Measurements from ENCODE around the gene IPCEF1.
"Not testable (repeated sequence)": the region's sequence is repeated elsewhere in the genome, so short reads cannot be mapped to it uniquely, and the experiment has no call there.

IPCEF1 gene

DNA sequence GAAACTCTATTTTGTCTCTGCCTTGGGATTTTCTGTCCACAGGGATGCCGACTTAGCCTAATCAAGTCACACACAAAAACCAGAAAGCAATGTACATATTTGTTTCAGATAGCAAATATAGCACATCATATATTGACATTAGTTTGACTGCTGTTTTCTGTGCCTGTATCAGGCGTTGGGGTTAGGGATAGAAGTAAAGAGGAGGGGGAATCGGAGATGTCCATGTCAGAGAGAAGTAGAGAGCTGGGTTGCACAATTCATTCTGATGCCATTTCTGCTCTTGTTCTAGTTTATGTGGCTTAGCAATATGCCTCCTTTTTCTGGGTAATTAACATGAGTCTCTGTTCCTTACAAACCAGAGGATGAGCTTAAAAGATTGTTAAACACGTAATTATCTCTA, 14.7 kb upstream of the IPCEF1 start:
- no peak for DNase-seq

DNA sequence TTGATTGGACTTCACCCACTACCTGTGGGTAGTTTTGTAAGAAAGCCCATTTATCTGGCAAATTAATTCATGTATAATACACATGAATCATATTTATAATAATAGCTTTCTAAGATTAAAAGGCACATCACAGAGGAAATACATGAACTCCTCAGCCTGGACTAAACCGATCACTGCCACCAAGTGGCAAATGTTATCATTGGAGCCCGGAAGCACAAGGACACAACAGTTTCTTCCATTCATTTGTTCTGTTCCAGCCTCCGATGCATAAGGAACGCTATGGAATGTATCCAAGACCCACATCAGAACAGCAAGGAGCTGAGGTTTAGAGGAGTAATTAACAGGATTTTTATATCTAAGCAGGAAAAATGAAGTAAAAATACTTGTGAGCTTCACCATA, 13.9 kb upstream of the IPCEF1 start:
- peak in 1 of 5 experiments; percentile 14 for DNase-seq

DNA sequence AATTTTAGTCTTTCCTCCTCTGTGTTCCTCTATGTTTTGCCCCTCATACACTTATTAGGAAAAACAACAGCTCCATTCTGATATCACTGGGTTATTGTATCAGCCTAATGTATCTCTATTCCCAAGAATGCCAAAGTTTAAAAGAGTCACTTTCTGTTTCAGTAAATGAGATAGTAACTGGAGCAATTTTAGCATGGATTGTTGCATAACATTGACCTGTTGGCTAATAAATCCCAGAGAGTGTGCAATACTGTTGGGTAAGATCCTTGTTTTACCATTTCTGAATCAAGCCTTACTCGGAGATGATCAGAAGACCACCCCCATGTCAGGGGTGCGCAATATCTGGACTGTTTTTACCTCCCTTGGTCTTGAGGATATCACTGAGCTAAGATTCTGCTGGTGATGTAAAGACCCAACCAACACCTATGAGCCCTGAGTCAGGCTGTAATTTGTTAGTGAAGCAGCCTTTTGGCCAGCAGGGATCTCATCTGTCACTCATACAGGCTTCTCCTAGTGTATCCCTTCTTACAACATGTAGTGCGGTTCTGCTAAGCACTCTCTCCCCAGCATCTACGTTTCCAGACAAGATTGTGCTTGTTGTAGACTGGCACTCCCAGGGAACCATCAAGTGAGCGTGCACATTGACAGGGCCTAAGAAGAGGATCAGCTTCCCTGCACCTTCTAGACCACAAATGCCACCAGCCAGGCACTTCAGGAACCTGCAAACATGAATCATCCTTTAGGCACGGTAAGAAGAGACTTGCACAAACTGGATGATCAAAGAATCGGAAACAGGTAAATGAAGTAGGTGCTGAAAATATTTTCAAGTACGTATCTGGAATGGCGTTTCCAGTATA, 11.5 kb upstream of the IPCEF1 start:
- DNase-seq = no peak

DNA sequence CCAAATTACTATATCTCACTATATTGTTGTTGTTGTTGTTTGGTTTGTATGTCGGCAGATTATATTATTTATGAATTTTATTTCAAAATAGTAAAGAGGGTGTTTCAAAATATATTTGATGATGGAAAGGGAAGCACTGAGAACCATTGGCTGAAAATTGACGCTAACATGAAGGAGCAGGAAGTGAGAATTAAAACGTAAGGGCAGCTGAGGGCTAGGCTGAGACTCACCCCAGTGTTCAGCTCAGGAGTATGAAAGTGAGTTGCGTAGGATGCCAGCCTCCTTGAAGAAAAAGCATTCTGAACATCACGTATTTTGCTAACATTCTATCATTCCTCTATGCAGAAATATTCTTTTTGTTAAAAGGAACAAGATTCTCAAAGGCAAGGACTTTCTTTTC, 10.7 kb upstream of the IPCEF1 start:
- DNase-seq = no peak

DNA sequence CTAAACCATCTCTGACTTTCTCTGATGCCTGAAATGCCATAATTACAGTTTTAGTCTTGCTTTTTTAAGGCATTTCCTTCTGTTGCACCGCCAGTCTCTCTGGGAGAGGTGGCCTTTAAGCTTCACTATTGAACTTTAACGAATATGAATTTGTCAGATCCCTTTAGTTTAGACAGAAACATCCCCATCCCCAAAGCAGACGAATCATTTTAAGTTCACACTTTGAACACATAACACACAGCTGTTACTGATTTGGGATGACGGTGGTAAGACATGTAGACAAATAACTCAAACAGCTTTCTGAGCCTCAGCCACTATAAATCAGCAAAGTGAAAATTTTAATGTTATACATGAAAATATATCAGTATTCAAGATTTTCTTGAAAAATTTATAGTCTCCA, 7.2 kb upstream of the IPCEF1 start:
- DNase-seq = no peak

DNA sequence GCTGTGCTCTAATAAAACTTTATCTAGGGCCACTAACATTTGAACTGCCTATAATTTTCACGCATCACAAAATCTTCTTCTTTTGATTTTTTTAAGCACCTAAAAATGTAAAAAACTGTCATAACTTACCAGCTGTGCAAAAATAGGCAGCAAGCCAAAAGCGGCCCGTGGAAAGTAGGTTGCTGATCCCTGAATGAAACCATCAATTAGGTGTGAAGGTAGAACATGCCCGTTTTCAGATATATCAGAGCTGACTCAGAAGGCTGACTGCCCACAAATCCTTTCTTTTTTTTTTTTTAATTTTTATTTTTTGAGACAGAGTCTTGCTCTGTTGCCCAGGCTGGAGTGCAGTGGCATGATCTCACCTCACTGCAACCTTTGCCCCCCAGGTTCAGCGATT, 4.9 kb upstream of the IPCEF1 start:
- no peak for DNase-seq

DNA sequence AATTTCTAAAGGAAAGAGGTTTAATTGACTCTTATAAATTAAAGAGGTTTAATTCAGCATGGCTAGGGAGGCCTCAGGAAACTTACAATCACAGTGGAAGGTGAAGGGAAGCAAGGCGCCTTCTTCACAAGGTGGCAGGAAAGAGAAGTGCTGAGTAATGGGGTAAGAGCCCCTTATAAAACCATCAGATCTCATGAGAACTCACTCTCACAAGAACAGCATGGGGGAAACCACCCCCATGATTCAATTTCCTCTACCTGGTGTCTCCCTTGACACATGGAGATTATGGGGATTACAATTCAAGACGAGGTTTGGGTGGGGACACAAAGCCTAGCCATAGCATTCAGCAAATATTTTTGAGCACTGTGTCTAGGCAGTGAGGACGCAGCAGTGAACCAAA, 3.9 kb upstream of the IPCEF1 start:
- DNase-seq = no peak

DNA sequence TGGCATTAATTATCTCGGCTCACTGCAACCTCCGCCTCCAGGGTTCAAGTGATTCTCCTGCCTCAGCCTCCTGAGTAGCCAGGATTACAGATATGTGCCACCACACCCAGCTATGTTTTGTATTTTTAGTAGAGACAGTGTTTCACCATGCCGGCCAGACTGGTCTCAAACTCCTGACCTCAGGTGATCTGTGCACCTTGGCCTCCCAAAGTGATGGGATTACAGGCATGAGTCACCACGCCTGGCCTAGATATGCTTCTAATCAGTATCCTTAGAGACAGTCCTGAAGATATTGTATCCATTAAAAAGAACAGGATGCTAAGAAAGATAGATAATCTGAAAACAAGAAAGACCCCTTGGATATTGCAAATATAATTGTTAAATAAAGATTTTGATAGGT, 3.1 kb upstream of the IPCEF1 start:
- no peak for DNase-seq

DNA sequence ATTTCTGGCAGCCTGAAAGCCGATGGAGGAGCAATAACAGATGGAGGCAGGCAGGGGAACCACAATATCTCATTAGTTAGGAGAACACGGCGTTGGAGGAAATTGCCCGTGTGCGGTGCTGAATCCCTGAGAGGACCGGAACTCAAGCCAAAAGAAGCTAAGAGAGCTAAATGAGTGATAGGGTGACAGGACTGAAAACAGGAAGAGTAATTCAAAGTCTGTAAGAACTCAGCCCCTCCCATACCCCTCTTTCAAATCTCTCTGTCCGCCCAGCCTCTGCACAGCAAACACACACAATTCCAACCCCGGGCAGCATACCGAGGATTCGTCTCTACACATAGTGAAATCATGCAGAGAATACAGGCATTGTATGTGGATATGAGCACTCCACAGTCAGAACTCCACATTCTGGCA, 2.6 kb upstream of the IPCEF1 start:
- no peak for DNase-seq

DNA sequence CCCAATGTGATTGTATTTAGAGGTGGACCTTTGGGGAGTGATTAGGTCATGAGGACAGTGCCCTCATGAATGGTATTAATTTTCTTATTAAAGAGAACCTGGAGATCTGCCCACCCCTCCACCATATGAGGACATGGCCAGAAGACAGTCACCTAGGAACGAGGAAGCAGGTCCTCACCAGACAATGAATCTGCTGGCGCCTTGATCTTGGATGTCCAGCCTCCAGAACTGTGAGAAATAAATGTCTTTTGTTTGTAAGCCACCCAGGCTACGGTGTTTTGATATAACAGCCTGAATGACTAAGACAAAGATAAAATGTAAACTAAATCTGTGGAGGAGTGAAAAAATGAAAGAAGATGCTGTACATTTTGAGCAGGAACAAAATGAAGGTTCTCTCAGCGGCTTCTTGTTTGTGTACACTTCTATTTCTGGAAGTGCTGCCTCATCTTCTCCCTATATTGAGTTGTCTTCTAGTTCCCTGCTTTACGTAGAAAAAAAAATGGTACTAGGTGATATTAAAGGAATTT, 1.5 kb upstream of the IPCEF1 start:
- DNase-seq = no peak

DNA sequence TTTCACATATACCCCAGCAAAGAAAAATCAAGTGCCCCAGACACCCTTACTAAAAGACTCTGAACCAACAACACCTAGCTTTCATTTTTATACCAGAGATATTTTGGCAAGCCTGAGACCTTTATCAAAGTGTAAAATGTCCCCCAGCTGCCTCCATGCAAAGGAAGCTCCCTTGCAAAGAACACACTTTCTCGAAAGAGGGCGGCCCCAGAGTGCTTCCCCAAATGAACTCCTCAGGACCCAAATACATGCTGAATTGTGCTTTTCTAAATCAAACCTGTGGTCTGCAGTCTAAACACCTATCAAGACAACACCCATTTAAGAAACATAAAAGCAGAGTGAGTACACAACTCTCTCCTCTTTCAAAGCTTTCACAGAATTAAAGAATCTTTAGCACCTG, 490 bp downstream of the IPCEF1 start:
- DNase-seq = no peak

DNA sequence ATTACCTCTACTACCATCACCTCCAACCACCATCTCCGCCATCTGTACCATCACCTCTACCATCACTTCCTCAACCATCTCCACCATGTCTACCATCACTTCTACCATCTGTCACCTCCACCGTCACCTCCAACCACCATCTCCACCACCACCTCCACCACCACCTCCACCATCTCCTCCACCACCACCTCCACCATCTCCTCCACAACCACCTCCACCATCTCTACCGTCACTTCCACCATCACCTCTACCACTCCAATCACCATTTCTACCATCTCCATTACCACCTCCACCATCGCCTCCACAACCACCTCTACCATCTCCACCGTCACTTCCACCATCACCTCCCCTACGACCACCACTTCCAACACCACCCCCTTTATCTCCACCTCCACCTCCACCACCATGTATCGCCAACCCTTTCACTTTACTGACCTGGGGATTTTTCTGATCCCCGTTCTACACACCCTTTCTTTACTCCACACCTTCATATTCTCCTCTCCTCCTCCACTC, 2.3 kb downstream of the IPCEF1 start:
- DNase-seq = no peak

DNA sequence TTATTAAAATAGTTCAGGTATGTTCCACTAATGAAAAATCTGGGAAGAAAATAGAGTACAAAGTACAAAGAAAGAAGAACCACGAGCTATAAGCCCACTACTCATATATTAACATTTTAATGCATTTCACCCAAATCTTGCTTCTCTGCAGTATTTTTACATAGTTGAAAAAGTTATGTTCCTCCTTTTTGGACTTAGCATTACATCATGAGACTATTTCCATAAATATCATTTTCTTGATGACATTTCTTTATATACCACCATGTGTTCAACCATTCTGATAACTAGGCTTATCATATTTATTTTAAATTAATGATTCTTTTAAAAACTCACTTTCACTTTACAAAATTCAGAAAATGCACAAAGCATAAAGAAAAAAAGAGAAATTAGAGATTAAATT, 3.0 kb downstream of the IPCEF1 start:
- no peak for DNase-seq

DNA sequence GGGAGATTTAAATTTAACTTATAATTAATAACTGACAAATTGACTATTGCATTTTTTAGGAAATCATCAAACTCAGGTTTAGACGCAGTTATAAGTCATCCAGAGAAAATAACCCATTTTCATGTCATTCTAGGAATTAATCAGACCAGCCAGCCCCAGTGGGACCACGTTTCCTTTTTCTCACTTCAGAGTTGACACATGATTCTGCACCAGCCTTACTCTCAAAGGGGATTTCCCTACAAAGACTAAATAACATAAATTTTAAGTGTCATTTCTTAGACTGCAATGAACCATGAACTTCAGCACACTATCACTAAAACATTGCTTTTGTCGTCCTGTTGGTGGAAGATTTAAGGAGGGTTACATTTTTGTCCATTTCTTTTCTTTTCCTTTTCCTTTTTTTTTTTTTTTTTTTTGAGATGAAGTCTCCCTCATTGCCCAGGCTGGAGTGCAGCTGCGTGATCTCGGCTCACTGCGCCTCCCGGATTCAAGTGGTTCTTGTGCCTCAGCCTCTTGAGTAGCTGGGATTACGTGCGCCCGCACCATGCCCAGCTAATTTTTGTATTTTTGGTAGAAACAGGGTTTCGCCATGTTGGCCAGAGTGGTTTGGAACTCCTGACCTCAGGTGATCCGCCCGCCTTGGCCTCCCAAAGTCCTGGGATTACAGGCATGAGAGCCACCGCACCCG, 3.6 kb downstream of the IPCEF1 start:
- DNase-seq = peak in 2 of 5 experiments; percentile 12 to 75

DNA sequence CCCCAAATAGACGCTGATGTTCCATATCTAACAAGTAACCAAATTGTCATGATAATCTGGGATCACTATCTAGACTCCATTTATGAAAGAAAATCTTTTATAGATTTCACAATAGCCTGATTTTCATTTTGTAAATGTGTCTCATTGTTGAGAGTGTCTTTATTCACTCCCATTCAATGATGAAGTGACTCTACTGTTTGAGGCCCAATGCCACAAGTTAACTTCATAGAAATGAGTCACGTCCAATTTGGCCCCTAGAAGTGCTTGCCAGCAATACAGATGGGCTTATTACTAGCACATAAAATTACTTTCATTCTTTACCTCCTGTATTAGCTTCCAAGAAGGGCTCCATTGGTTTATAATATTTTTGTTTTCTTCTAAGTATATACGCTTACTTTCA, 6.3 kb downstream of the IPCEF1 start:
- DNase-seq = no peak

DNA sequence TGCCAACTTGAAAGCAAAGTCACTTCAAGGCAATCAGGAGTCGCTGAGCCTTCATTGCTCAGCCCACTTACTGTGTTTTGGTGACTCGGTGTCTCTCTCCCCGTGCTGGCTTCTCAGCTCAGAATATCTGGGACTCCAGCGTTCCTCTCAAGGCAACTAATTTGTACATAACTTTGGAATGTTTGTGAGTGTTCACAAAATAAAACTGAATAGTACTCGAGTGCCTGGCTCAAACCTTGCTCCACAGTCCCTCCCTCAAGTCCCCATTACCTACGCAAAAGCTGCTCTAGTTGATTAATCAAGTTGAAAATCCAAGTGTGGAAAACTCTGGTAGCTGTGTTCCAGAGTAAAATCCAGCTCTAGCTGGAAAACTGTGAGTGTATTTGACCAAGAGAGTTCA, 8.6 kb downstream of the IPCEF1 start:
- DNase-seq = no peak

DNA sequence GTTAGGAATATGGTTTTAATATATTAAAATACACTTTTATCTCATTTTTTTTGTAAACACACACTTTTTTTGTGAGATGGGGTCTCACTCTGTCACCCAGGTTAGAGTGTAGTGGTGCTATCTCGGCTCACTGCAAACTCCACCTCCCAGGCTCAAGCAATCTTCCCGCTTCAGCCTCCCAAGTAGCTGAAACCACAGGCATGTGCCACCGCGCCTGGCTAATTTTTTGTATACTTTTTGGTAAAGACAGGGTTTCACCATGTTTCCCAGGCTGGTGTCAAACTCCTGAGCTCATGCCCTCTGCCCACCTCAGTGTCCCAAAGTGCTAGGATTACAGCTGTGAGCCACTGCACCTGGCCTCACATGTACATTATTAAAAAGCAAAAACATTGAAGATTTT, 10.8 kb downstream of the IPCEF1 start:
- no peak for DNase-seq

DNA sequence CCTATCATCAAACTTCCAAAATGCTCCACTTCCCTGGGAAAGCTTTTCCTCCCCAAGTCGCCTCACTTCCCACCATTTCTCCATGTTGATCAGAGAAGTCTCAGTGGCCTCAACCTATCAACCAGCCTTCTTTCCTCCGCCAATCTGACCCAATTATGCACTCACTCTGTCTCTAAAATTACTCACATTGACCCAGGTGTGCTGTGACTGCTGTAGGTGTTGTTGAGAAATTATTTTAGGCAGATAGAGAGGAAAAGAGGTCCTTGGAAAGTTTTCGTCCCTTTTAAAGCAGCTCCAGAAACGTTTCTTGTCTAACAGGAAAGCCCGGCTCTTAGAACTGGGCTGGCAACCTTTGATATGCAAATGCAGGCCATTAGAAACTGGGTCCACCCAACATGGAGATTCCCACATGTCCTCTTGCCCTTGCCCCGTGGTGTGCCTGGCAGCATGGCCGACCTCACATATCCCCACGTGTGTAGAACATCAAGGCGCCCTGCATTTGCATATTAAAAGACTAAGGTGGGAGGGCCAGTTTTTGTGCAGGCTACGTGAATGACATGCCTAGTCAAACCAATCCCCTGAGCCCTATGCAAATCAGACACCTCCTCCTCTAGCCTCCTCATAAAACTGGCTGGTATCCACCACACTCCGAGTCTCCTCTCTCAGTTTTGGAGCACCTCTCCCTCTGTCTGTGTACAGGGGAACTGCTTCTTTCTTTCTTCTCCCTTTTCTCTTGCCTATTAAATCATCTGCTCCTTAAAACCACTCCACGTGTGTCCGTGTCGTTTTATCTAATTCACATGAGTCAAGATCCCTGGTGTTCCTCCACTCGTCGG, 12.9 kb downstream of the IPCEF1 start:
- no peak for DNase-seq

DNA sequence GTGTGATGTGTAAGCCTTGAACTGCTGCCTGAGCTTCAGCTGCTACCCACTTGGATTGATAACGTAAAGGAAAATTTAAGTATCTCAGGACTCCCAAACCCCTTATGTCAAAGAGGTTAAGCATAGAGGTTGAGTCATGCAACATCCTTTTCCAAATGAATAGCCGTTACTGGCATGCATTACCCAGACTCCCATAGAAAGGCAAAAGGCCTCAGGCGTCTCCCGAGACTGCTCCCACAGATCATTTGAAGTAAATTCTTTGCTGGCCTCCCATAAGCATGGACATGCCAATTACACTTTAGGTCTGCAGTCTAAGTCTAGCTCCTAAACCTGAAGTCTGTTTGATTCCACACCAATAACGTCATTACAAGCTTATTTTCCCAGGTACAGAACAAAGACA, 14.7 kb downstream of the IPCEF1 start:
- DNase-seq = no peak

DNA sequence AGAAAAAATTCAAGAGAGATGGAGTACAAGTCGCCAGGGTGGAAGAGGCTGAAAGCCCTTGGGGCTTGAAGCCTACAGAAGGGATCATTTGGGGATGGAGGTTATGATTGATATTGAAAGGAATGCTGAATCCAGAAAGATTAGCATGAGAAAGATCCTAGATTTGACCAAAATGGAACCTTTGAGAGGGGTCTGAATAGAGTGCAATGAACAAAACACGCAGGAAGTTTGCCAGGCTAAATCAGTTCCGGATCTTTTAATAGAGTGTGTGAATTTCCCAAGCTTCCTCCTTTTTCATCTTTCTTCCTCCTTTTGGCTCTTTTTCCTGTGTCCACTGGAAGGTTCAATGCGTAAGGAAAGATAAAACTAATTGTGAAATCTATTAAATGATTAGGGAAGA, 15.3 kb downstream of the IPCEF1 start:
- no peak for DNase-seq

DNA sequence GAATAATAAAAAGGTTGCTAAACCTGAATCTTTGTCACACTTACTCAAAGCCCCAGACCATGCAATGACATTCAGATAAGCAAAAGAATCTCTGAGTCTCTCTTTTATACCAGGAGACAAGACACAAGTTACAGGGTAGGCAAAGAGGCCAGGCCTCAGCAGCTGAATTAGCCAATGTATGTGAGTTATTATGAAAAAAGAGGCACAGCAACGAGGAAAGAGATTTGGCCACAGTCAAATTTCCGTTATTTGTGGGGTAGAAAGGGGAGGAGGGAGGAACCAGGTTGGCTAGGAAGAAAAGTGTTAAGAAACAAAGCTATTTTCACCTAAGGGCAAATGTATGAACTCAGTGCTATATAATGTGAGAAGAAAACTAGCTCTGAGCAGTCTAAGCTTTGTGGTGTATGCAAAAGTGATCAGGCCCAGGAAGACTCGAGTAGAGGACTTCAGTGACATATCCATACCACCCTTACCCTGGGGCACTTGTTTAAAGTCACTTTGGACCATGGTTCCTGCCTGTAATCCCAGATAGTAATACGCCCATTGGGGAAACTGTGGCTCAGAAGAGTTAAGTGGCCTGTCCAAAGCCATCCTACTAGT, 19.1 kb downstream of the IPCEF1 start:
- no peak for DNase-seq

DNA sequence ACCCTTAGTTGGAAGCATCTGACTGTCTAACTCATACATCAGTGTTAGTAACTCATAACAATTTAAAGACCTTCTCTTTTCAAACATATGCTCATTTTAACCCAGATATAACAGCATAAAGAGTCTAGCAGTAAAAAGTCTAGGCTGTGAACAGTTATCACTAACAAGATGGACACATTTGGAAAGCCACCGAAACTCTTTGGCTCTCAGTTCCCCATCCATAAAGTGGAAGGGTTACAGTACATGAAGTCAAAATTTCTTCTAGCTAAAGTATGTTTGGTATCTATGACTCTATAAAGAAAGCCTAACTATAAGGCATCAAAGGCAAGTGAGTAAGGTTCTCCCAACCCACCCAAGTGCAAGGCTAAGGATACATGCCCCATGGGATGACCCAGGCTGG, 22.5 kb downstream of the IPCEF1 start:
- not testable (repeated sequence) for DNase-seq

DNA sequence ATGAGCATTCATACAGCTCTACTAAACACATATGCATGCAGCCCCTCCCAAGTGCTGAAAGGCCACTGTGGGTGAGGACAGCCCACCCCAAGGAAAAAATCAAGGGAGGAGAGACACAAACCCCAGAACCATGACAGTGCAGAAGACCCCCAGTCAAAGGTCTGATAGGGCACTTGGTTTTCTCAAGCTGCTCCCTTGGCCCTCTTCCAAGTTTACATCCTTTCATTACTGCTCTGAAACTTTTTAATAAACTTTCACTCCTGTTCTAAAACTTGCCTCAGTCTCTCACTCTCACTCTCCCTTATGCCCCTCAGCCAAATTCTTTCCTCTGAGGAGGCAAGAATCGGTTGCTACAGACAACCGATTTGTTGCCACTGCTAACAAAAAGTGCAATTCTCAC, 24.9 kb downstream of the IPCEF1 start:
- DNase-seq = no peak
